Skin epidermis (tissue), 12 donors: ENCODE results near the gene NIN.
"Not testable (repeated sequence)": the region's sequence is repeated elsewhere in the genome, so short reads cannot be mapped to it uniquely, and the experiment has no call there.

Experiments
- H3K27ac ChIP-seq, 21 experiments: fragments of 200-600 bp; sonication (generic) in 11 of 21; one replicate each; pipeline ENCODE4 v1.5.0; 2020; ENCODE audit warnings: mild to moderate bottlenecking in 3 of 21, inconsistent platforms in 2 of 21, moderate library complexity in 2 of 21
- H3K4me3 ChIP-seq, 7 experiments: fragments of 200-600 bp; sonication (generic) in 2 of 7; one replicate each; pipeline ENCODE4 v1.5.0; 2020; ENCODE audit warnings: inconsistent platforms in 2 of 7, mild to moderate bottlenecking in 2 of 7, moderate library complexity in 1 of 7

Gene NIN

DNA sequence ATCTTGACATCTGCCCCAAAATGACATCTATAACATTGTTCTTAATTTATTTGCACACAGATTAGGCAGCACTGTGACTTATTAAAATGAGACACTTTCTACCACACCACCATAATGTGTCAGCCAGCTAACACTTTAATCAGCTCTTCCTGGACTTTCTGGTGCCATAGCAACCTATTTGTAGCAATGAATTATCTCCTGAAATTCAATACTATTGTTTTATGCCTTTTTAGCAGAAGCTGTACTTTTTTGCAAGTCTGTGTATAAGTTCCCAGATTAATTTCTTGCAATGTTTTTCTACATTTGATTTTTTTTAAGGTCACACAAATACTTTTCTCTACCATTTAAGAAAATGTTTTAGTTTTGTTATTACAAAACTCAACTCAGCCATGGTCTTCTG, 90.1 kb downstream of the NIN start:
- H3K4me3 ChIP-seq: no peak overlapping the region
- H3K27ac ChIP-seq: peak overlapping the region in 7 of 21 experiments; percentile 10 to 77 (median 31)

DNA sequence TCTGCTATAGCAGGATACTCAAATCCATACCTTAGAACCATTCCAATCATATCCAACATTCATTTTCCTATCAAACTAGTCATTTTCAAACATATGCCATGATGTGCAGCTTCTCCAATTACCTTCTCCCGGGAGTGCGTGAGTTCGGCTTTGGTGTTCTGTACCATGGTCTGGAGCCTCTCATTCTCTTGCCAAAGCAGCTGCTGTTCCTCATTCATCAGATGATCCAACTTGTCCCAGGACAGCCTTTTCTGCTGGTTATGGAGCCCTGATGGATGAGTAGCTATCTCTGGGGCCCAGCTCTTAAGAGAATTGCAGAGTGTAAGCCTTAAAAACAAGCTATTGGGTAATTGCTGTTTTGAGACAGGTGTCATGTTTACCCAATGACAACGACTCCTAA, 91.8 kb downstream of the NIN start:
- peak overlapping the region in 7 of 21 experiments; percentile 17 to 77 (median 33) for H3K27ac ChIP-seq
- H3K4me3 ChIP-seq: no peak overlapping the region

DNA sequence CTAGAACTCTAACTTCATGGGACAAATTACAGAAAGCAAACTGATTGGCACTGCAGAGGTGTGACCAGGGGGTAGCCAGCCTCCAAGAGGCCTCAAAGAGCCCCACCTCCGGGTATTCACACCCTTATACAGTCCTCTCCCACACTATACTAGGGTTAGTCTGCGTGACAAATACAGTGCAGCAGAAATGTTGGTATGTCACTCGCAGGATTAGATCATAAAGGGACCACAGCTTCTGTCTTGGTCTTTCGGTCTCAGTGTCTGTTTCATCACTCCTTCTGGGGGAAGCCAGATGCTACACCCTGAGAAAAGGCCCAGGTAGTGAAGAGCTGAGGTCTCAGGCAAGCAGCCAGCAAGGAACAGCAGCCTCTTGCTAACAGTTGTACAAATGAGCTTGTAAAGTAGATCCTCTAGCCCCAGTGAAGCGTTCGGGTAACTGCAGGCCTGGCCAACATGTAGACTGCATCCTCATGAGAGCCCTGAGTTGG, 94.0 kb downstream of the NIN start:
- Histone ChIP-seq H3K4me3 (no peak overlapping the region), H3K27ac (peak overlapping the region in 5 of 21 experiments; percentile 15 to 56 (median 51))

DNA sequence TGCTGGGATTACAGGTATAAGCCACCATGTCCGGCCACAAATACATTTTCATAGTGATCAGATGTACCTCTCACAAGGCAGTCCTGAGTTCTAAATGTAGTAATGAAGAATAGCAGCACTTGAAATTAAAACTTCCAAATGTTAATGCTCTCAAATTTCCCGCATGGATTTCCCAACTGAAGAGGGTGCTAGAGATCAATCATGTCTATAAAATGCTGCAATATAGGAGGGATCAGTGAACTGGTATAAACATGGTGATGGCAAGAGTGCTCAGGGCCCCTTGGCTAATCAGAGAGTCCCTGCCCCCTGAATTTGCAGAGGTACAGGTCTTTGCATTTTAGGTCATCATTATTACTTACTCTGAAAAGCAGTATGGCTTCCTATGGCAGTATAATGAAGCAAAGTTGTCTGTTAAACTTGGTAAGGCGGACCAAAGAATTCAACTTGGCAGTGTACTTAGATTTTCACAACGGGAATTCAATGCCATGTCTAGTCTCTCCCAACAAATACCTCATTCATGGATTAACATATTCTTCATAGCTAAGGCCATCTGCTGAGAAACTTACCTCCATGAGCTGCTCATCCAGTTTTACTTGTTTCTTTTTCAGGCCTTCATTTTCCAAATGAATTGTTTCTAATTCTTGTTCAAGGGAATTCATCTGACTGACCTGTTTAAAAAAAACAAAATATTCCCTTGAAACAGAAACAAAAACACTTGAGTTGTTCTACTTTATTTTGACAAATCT, 95.8 kb downstream of the NIN start:
- peak overlapping the region in 8 of 21 experiments; percentile 5 to 60 (median 18) for H3K27ac ChIP-seq

DNA sequence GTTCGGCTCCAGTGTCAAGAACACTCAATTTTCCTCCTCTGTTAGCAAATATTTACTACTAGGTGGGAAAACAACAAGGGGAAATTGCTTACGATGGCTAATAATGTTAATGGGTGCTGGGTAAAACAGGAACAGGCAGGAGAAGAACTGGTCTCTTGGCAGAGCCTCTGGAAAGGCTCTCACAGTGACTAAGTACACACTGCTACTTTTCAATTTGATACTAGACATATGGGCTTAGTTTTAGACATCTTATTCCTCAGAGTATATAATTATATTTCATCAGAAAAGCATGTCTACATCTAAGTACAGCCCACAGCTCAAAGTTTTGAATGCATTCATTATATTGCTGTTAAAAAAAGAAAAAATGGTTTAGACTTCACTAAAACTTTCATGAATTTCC, 97.5 kb downstream of the NIN start:
- Histone ChIP-seq H3K4me3 (no peak overlapping the region), H3K27ac (no peak overlapping the region)

More for the DNA sequence above, 95.8 kb downstream of the NIN start:
- H3K4me3 ChIP-seq: no peak overlapping the region

DNA sequence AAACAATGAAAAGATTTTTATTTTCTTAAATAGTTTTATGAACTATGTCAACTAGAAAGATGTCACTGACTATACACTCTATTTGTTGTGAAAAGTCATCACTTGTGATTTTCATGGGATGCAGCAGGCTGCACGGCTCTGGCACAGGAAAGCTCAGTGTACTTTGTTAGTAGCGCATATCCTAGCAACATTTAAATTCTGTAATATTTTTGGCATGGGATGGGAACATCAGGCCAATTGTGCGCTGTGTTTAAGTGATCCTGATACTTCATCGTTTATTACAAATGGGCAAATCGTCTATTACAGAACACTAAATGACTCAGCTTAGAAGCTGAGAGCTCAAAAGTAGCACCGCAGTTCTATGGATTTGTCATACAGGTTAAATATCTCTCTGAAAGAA, 102.1 kb downstream of the NIN start:
- no peak overlapping the region for H3K4me3 ChIP-seq
- H3K27ac ChIP-seq: no peak overlapping the region

DNA sequence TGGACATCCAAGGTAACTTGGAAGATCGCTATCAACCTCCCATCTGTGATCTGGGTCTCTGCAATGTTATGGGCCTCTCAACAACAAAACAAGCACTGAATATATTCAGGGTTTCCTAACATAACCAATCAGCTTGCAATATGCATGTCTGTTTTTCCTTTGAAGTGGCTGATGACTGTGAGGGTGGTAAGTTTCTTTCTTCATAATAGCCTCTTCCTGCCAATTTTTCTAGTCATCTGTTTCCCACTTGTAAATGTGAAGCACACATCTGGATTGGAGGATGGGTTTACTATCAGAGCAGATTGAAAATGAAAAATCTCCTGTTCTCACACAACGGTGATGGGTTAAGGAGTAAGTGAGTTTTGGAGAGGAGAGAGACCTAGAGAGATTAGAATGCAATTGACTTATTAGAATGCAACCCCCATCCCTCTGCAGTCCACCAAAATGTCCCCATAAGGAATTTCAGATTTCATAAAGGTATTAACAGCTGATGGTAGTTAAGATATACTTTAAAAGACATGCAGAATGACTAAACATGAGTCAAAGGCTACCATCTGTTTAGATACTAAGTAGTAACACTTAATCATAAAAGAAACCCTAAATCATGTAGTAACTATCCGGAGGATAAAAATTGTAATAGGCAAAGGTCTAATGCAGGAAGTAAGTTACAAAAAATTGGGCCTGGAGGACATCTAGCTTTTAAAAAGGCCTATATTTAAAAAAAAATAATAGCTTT, 104.4 kb downstream of the NIN start:
- H3K27ac ChIP-seq: peak overlapping the region in 6 of 21 experiments; percentile 6 to 72 (median 45)
- no peak overlapping the region for H3K4me3 ChIP-seq

DNA sequence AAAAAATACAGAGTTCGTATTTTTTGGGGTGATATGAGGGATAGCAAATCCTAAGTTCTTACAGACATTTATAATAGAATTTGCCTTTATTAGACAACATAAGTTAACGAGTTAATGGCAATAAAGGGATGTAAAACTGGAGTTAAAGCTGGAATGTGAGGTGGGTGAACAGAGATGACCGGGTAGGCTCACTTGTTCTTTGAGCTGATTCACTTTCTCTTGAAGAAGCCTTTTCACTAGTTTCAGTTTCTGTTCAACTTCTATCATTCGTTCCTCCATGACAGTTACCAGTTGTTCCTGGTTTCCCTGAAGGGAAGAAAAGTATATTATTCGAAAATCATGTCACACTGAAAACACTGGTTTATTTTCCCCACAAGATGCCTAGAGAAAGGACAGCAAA, 105.2 kb downstream of the NIN start:
- peak overlapping the region in 7 of 21 experiments; percentile 15 to 72 (median 44) for H3K27ac ChIP-seq
- H3K4me3 ChIP-seq: no peak overlapping the region

DNA sequence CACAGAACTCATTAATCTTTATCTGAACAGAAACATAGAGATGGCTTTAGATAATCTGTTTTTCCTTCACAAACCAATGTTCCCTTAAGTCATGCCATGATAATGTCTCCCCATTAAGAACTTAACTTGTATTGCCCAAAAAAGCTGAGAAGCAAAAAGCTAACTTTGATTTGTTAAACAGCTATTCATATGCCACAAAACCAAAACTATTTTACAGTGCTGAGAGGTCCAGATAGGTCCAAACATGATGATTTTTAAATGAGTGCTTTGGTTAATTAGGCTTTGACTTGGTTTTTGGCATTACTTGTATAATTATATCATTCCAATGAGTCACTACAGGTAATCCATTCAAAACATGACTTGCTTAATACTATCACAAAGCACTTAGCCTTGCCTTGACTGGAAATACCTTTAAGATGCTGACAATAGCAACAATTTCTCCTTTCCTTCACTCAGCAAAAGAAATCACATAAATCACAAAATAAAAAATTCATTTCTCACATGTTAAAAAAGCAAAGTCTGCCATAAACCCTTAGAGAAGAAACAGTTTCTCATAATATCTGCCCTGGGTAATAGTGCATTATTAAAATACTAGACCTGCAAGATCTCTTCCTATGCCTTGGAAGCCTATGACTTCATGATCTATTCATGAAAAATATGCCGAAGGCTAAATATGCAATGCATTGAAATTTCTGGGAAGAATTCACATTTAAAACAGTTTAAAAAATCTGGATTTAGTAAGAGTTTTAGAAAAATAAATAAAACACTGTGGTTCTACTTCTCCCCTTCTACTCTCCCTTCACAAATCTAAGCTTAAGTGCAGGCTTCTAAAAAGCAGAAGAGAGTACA, 110.8 kb downstream of the NIN start:
- H3K27ac ChIP-seq: peak overlapping the region in 2 of 21 experiments; percentile 18 to 32

DNA sequence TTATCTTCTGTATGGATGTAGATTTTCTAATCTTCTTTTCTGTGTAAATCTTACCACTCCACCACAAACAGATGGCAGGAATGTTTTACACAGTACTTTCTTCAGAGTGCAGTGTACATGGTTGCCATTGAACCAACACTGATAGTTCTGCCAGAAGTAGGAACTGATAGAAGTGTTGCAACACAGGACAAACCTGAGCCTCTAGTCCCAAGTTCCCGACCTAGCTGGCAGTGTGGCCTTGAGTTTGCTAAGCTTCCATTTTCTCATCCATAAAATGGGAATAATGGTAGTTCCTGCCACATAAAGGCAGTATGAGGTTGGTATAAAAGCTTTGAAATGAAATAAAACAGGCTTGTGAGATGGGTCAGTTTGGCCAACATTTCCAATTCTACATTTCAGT, 112.0 kb downstream of the NIN start:
- Histone ChIP-seq H3K4me3 (no peak overlapping the region), H3K27ac (no peak overlapping the region)

More for the DNA sequence above, 110.8 kb downstream of the NIN start:
- H3K4me3 ChIP-seq: no peak overlapping the region

DNA sequence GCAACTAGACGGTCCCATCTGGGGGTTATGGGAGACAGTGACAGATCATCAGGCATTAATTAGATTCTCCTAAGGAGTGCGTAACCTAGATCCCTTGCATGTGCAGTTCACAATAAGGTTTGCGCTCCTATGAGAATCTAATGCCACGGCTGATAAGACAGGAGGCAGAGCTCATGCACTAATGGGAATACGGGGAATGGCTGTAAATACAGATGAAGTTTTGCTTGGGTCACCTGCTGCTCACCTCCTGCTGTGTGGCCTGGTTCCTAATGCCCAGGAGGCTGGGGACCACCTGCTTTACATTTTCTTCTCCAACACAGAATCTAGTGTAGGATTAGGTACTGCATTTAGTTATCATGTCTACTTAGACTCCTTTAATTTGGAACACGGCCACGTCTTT, 113.2 kb downstream of the NIN start:
- Histone ChIP-seq H3K4me3 (no peak overlapping the region), H3K27ac (no peak overlapping the region)

DNA sequence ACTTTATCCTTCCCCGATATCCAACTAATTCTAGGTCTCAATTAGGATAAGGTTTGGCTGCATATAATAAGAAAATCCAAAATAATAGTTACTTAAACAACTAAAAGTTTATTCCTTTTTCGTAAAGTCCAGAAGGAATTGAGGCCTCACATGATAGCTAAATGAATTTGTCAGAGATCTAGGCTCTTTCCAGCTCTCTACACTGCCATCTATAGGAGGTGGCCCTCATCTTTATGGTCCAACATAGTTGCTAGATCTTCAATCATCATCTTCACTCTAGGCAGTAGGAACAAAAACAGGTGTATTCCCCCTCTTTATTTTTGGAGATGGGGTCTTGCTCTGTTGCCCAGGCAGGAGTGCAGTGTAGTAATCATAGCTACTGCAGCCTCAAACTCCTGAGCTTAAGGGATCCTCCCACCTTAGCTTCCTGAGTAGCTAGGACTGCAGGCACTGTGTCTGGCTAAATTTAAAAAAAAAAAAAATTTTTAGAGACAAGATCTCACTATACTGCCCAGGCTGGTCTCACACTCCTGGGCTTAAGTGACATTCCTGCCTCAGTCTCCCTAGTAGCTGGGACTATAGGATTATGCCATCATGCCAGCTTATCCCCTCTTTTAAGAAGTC, 116.4 kb downstream of the NIN start:
- H3K27ac ChIP-seq: no peak overlapping the region
- no peak overlapping the region for H3K4me3 ChIP-seq

DNA sequence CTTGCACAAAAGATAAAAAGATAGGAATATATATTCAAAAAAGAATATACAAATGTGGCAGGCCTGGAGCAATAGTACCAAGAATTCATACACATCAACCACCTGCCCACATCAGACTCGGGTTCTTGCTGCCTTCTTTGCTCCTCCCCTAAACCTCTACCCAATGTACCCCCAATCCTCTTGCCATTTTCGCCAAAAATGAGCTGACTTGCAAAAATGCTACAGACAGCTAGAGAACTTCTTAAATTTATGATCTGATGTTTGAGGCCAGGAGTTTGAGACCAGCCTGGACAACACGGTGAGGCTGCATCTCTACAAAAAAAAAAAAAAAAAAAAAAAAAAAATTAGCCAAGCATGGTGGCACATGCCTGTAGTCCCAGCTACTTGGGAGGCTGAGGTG, 119.9 kb downstream of the NIN start:
- no peak overlapping the region for H3K4me3 ChIP-seq

DNA sequence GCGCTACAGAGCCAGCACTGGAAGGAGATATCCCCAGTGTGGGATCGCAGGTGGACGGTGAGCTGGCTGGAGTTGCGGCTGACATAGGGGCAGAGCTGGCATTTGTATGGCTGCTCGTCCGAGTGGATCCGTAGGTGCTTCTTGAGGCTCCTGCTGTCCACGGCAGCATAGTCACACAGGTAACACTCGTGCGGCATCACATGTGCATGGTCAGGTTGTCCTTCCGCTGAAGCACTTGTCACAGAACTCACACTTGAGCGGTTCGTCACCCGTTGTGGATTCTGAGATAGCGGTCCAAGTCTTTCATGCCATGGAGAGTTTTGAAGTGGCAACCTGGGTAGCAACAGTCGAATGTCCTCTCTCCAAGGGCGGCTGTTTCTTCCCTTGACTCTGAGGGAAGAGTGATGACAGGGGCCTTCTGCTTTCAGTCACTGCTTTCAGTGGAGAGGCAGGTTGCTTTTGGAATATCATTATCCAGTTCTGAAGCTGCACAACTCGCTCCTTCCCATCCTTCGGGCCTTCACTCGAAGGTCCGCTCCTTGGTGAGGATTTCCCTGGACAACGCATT, 125.9 kb downstream of the NIN start:
- H3K4me3 ChIP-seq: no peak overlapping the region

More for the DNA sequence above, 119.9 kb downstream of the NIN start:
- H3K27ac ChIP-seq: no peak overlapping the region

DNA sequence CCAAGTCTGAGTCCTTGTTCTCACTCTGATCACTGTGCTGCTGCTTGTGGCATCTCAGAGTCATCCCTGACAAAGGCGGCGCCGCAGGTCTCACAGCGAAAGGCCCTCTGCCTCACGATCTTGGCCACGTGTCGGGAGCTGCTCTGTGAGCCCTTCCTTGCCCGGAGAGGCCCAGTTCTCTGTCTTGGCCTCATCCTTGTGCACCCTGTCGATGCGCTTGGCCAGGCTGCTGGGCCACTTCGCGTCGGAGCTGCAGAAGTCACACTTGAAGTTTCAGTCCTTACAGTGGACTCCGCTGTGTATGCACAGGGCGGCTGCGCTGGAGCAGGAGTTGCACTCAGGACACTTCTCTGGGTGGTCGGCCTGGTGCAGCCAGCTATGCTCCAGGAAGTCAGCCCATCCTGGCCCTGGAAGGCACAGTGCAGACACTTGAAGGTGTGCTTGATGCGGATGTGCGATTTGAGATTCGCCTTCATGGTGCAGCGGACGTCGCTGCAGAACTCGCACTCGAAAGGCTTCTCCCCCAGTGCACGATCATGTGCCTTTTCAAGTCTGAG, 126.4 kb downstream of the NIN start:
- Histone ChIP-seq H3K4me3 (no peak overlapping the region), H3K27ac (no peak overlapping the region)

More for the DNA sequence above, 125.9 kb downstream of the NIN start:
- no peak overlapping the region for H3K27ac ChIP-seq

DNA sequence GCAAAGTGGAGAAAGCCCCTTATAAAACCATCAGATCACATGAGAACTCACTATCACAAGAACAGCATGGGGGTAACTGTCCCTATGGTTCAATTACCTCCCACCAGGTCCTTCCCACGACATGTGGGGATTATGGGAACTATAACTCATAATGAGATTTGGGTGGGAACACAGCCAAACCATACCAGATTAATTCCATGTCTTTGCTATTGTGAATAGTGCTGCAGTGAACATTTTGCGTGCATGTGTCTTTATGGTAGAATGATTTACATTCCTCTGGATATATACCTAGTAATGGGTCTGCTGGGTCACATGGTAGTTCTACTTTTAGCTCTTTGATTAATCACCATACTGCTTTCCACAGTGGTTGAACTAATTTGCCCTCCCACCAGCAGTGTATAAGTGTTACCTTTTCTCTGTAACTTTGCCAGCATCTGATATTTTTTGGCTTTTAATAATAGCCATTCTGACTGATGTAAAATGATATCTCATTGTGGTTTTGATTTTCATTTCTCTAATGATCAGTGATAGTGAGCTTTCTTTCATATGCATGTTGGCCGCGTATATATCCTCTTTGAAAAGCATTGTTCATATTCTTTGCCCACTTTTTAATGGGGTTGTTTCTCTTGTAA, 133.2 kb downstream of the NIN start:
- H3K4me3 ChIP-seq: no peak overlapping the region

DNA sequence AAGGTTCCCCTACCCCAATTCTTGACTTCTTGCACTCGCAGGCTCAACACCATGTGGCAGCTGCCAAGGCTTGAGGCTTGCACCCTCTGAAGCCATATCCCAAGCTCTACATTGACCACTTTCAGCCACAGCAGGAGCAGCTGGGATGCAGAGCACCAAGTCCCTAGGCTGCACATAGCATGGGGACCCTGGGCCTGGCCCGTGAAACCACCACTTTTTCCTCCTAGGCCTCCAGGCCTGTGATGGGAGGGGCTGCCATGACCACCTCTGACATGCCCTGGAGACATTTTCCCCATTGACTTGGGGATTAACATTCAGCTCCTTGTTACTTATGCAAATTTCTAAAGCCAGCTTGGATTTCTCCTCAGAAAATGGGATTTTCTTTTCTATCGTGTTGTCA, 136.7 kb downstream of the NIN start:
- H3K27ac ChIP-seq, H3K4me3 ChIP-seq: not testable (repeated sequence)

More for the DNA sequence above, 133.2 kb downstream of the NIN start:
- H3K27ac ChIP-seq: no peak overlapping the region

DNA sequence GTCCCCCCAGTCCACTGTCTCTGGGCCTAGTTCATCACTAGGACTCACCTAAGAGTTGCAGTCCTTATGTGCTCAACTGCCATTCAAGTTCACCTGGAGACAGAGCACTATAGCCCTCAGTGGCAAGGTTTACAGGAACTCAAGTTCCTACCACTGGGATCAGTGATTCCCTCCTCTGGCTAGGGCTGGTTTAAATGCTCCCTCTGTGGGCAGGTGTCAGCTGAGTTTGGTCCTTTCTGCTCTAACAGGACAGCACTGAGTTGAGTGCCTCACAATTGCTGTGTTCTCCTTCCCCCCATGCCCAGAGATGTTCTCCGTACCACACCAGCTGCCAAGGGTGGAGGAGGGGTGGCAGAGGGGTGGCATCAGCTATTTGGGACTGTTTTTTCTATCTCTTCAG, 142.1 kb downstream of the NIN start:
- Histone ChIP-seq H3K4me3 (no peak overlapping the region), H3K27ac (no peak overlapping the region)
